ENCODE data around the gene NAP1L4. TPM values are rescaled to one million over a fixed set of nuclear protein-coding genes. Genes with fewer than 3 reads are reported as not detected.
A peak's percentile ranks its signal among the peaks of the same experiment; 100 is the strongest.

The NAP1L4 gene
- total RNA-seq, 1 experiment from 2014 or later: 274 TPM

DNA sequence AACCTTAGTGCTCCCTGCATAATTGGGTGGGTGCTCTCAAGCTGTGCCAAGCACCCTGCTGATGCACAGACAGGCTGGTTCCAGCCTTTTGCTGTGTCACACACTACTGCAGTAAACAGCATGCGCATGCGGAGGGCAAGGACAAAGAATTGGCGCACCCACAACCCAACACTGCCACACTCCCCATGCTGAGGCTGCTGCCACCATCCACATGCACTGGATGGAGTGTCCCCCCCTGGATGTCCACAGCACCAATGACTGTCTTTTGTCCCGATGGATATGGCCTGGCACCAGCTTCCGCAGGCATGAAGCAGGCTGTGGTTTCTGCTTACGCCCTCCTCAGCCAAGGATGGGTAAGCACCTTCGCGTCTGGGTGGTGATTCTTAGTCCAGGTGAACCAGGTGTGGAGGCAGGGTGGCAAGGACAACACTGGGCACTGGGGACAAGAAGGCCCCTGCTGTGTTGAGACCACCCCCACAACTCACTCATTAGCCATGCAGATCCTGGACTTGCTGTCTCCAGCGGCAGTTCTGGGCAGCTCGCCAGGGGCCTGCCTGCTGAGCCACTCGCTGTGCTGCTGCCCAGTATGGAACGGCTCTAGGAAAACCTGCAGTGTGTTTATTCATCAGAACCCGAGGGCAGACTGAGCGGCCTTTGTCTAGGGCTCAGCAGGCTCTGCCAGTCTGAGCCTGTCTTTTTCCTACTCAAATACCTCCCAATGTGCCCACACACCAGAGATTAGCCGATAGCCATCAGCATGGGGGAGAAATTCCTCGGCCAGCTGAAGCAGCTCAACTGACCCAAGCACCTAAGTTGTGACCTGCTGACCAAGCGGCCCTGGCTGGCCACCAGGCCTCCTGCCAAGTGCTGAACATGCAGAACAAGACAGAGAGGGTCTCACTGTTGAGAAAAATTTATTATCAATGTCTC lies 8.2 kb upstream of the NAP1L4 start:
- peaks cover 20% of the 10 kb centered on the region for H3K36me3 ChIP-seq (ENCODE audit: control insufficient read depth, insufficient read depth, low read length)
- no peak overlapping the region for H3K4me3 ChIP-seq (ENCODE audit: low read depth in 2 of 2, low read length in 2 of 2)
- DNase-seq (ENCODE audit: low read depth, low spot score): no peak
- peaks cover 43% of the 10 kb centered on the region for H3K4me1 ChIP-seq (ENCODE audit: control insufficient read depth, insufficient read depth, low read length)
- ChIA-PET POLR2A (interaction anchor here (0.5 kb wide), 1 partner anchor 17 kb away, joined by 8 read pairs; no protein-coding TSS in a partner anchor), CTCF (no interaction called here)
- no peaks in the 10 kb centered on the region for H3K9me3 ChIP-seq (ENCODE audit: control insufficient read depth, insufficient read depth, low read depth, low read length)
- TF ChIP-seq POLR2AphosphoS5 (IDR thresholded peaks at IDR 0.05; ENCODE audit: low read depth, low read length) (peak; percentile 53; the same call in 1 of the 2 replicates), SIN3A (IDR thresholded peaks at IDR 0.05; ENCODE audit: borderline replicate concordance, insufficient read depth, low read depth, low read length) (no peak)
- ATAC-seq: peak; percentile 87
- in situ Hi-C loops (cut with HindIII; ENCODE audit: low pct_unique_long_range_greater_than_20kb, low sequenced_read_pairs): no loop called here
- no TSS peak for BruUV-seq (replicated peaks)
- intact Hi-C loops (cut with micrococcal nuclease; ENCODE audit: unreplicated experiment): no loop called here
- H3K27me3 ChIP-seq (ENCODE audit: control insufficient read depth, insufficient read depth, low read length): no peaks in the 10 kb centered on the region
- H3K27ac ChIP-seq (ENCODE audit: low read length): peak overlapping the region; percentile 84

DNA sequence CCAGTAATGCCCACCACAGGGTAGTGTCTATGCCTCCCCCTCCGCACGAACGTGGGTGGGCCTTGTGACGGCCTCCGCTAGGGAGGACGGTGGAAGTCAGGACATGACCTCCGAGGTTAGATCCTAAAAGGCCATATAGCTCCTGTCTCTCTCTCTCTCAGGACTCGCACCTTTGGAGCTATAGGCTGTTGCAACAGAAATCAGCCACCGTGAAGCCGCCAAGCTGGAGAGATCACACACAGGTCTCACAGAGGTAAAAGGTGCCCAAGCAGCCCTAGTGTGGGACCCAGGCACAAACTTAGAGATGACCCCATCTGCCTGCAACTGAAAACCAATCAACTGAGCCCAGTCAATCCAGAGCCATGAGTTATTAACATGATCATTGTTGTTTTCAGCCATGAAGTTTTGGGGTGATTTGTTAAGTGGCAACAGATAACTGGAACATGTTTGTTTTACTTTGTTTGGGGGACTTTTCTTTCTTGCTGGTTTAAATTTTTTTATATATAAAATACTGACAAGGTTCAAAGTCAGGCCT lies 7.4 kb upstream of the NAP1L4 start:
- TF ChIP-seq POLR2AphosphoS5 (IDR thresholded peaks at IDR 0.05; ENCODE audit: low read depth, low read length) (no peak; the same call in 1 of the 2 replicates), TCF7L2 (IDR thresholded peaks at IDR 0.05; ENCODE audit: low read depth, low read length) (no peak), SIN3A (IDR thresholded peaks at IDR 0.05; ENCODE audit: borderline replicate concordance, insufficient read depth, low read depth, low read length) (no peak)
- TF ChIP-seq, protein P1, sequence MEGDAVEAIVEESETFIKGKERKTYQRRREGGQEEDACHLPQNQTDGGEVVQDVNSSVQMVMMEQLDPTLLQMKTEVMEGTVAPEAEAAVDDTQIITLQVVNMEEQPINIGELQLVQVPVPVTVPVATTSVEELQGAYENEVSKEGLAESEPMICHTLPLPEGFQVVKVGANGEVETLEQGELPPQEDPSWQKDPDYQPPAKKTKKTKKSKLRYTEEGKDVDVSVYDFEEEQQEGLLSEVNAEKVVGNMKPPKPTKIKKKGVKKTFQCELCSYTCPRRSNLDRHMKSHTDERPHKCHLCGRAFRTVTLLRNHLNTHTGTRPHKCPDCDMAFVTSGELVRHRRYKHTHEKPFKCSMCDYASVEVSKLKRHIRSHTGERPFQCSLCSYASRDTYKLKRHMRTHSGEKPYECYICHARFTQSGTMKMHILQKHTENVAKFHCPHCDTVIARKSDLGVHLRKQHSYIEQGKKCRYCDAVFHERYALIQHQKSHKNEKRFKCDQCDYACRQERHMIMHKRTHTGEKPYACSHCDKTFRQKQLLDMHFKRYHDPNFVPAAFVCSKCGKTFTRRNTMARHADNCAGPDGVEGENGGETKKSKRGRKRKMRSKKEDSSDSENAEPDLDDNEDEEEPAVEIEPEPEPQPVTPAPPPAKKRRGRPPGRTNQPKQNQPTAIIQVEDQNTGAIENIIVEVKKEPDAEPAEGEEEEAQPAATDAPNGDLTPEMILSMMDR (IDR thresholded peaks at IDR 0.05): no peak
- TF ChIP-seq, protein P2, sequence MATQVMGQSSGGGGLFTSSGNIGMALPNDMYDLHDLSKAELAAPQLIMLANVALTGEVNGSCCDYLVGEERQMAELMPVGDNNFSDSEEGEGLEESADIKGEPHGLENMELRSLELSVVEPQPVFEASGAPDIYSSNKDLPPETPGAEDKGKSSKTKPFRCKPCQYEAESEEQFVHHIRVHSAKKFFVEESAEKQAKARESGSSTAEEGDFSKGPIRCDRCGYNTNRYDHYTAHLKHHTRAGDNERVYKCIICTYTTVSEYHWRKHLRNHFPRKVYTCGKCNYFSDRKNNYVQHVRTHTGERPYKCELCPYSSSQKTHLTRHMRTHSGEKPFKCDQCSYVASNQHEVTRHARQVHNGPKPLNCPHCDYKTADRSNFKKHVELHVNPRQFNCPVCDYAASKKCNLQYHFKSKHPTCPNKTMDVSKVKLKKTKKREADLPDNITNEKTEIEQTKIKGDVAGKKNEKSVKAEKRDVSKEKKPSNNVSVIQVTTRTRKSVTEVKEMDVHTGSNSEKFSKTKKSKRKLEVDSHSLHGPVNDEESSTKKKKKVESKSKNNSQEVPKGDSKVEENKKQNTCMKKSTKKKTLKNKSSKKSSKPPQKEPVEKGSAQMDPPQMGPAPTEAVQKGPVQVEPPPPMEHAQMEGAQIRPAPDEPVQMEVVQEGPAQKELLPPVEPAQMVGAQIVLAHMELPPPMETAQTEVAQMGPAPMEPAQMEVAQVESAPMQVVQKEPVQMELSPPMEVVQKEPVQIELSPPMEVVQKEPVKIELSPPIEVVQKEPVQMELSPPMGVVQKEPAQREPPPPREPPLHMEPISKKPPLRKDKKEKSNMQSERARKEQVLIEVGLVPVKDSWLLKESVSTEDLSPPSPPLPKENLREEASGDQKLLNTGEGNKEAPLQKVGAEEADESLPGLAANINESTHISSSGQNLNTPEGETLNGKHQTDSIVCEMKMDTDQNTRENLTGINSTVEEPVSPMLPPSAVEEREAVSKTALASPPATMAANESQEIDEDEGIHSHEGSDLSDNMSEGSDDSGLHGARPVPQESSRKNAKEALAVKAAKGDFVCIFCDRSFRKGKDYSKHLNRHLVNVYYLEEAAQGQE (IDR thresholded peaks at IDR 0.05; ENCODE audit: insufficient read depth in 1 of 2, low read depth in 2 of 2, low read length in 1 of 2): no peak
- intact Hi-C loops (cut with micrococcal nuclease; ENCODE audit: unreplicated experiment) (no loop called here), in situ Hi-C loops (cut with HindIII; ENCODE audit: low pct_unique_long_range_greater_than_20kb, low sequenced_read_pairs) (no loop called here)
- Histone ChIP-seq H3K4me1 (ENCODE audit: control insufficient read depth, insufficient read depth, low read length) (peaks cover 43% of the 10 kb centered on the region), H3K9me3 (ENCODE audit: control insufficient read depth, insufficient read depth, low read depth, low read length) (no peaks in the 10 kb centered on the region), H3K27ac (ENCODE audit: low read length) (peak overlapping the region; percentile 78), H3K27me3 (ENCODE audit: control insufficient read depth, insufficient read depth, low read length) (no peaks in the 10 kb centered on the region), H3K36me3 (ENCODE audit: control insufficient read depth, insufficient read depth, low read length) (peaks cover 17% of the 10 kb centered on the region; the same call in 1 of the 2 replicates), H3K4me3 (ENCODE audit: low read depth in 2 of 2, low read length in 2 of 2) (no peak overlapping the region)
- POLR2A ChIA-PET: no interaction called here
- DNase-seq (ENCODE audit: low read depth, low spot score) (no peak), ATAC-seq (no peak)
- BruUV-seq (replicated peaks): no TSS peak
- CTCF ChIA-PET: no interaction called here

All from Panc1 (cell line).